ELR (cell line): ENCODE results near the gene SURF1.
A peak's percentile ranks its signal among the peaks of the same experiment; 100 is the strongest.
"Not testable (repeated sequence)": the region's sequence is repeated elsewhere in the genome, so short reads cannot be mapped to it uniquely, and the experiment has no call there.

Source experiments
- DNase-seq: peaks from one replicate; pipeline ENCODE4 v3.0.0-alpha.2; 2015; ENCODE audit warnings: low read depth

The SURF1 gene

DNA sequence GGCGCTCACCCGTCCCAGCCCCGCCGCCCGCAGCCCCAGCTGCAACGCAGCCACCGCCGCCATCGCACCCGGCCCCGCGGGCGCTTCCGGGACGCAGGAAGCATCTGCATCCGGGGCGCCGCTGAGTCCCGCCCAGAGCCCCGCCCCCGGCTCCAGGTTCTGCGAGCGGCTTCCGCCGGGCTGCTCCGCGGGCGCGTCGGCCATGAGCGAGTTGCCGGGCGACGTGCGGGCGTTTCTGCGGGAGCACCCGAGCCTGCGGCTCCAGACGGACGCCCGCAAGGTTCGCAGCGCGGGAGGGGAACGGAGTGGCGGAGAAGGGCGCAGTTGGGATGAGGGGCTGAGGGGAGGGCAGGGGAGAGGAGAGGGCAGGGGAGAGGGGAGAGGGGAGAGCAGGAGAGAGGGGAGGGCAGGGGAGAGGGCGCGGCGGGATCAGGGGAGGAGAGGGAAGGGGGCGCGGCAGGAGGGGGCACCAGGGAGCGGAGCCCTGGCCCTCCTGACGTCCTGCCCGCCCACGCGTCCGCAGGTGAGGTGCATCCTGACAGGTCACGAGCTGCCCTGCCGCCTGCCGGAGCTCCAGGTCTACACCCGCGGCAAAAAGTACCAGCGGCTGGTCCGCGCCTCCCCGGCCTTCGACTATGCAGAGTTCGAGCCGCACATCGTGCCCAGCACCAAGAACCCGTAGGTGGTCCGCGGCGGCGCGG lies at the start of gene SURF1, which contains the start of gene SURF2:
Gene SURF1 (minus strand): TSS at position 97 of the 701 bp plus-strand sequence. CDS start 34 bp downstream, at position 63.
Gene SURF2 (plus strand): TSS at position 160 of the 701 bp plus-strand sequence. CDS start 43 bp downstream, at position 203.
- DNase-seq: peak; percentile 89

DNA sequence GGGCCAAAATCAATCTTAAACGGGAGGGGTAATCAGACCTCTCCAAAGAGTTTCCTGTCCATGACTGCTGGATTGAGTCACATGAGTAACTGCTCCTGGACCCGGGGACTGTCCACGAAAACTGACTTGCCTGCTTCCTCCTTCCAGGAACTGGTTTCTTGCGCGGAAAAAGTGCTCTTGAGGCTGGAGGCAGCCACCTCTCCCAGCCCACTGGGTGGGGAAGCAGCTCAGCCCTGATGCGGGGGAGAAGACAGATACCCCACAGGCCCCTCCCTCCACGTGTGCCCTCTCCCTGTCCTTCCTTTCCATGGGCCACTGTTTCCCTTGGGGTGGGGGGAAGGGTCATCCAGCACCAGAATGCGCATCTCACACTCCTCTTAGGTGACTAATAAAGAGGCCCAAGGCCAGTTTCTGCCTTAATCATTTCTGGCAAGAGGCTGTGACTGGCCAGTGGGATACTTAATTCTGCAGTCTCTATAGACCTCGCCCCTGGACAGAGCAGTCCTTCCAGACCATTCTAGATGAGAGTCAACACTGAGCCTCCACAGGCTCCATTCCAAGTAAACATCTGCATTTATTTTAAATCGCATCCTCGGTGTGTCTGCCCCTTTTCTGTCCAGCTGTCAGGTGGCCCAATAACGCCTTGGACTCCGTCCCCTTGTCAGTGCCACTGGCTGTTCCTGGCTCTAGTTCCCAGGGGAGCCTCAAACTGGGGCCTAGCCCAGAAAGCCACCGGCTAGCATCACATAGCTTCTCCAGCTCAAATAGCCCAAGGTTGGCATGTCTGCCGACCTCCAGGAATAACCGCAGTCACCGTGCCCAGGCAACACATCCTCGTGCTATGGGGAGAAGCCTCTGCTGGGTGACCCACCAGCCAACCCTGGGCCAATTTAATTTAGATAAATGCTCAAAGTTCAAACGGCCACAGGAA lies 49.5 kb upstream of the SURF1 start:
- peak; percentile 71 for DNase-seq

- DNase-seq: no peak
Measured at GRCh38 chr9:133404454-133405002, 48.2 kb upstream of the SURF1 start.

DNA sequence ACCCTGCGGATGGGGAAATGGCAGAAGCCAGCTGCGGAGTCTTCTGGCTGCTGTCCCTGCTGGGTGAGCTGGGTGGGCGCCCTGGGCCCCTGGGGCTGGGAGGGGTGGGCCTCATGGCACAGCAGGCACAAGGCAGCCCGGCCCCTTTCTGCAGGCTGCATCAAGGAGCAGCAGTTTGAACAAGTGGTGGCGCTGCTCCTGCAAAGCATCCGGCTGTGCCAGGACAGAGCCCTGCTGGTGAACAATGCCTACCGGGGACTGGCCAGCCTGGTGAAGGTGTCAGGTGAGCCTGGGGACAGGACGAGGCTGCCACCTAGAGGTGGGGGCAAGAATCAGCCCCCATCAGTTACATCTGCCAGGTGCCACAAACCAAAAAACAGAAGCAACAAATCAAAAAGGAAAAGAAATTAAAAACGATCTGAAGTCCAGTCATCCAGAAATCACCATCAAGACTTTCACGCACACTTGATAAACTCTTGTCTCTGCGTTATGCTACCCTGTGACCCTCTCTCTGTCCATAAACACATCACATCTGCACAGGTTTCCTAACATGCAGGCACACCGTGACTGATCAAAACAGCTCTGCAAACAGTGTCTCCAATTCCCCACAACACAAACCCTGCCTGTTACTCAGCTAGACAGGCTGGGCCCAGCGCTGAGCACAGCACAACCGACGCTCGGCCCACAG lies 47.6 kb upstream of the SURF1 start:
- DNase-seq: no peak

GRCh38 chr9:133402689-133403088 lies 46.4 kb upstream of the SURF1 start:
- DNase-seq: no peak

DNA sequence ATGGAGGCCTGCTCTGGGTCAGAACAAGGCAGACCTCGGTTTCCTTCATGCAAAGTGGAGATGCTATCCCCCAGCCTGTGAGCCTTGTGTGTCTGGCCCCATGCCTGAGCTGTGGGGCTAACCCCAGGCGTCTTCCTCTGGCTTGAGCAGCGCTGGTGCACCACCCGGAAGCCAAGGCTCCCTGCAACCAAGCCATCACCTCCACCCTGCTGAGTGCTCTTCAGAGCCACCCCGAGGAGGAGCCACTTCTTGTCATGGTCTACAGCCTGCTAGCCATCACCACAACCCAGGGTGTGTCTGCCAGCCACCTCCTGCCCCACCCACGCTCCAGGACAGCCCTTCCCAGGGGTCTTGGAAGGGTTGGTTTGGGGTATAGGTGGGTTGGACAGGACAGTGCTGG lies 45.3 kb upstream of the SURF1 start:
- no peak for DNase-seq

DNA sequence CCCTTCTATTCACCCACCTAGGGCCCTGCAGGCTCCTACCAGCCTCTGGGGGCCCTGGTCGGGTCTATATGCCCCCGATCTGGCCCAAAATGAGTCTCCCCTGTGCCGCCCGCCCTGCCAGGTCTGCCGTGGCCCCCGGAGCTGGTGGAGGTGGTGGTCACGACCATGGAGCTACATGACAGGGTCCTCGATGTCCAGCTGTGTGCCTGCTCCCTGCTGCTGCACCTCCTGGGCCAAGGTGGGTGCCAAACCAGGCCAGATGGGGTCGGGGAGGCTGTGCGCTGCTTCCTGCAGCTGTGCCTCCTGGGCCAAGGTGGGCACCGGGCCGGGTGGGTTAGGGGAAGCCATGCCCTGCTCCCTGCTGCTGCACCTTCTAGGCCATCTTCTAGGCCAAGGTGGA lies 44.0 kb upstream of the SURF1 start:
- no peak for DNase-seq

DNA sequence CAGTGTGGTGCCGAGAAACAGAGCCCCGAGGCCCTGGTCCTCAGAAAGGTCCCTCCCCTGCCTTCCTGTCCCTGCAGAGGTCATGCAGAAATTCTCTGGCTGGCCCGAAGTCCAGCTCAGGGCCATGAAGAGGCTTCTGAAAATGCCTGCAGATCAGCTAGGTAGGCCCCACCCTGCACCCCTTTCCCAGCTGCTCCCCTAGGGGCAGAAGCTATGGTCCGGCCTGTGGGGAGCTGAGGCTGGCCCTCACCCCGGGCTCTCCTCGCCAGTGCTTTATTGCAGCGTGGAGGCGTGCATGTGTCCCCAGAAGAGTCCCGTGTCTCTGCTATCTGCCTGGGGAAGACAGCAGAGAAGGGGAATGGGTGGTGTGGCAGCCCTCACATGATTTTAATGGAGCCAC lies 41.6 kb upstream of the SURF1 start:
- no peak for DNase-seq

- no peak for DNase-seq
Measured at GRCh38 chr9:133397370-133397769, 41.1 kb upstream of the SURF1 start.

- peak; percentile 53 for DNase-seq
Measured at GRCh38 chr9:133396952-133397351, 40.7 kb upstream of the SURF1 start.

GRCh38 chr9:133394687-133395271 lies 38.5 kb upstream of the SURF1 start:
- no peak for DNase-seq

GRCh38 chr9:133393399-133393798 lies 37.1 kb upstream of the SURF1 start:
- no peak for DNase-seq

GRCh38 chr9:133392308-133392707 lies 36.0 kb upstream of the SURF1 start:
- not testable (repeated sequence) for DNase-seq

- not testable (repeated sequence) for DNase-seq
Measured at GRCh38 chr9:133391449-133391848, 35.2 kb upstream of the SURF1 start.

GRCh38 chr9:133390713-133391112 lies 34.4 kb upstream of the SURF1 start:
- DNase-seq: no peak

DNA sequence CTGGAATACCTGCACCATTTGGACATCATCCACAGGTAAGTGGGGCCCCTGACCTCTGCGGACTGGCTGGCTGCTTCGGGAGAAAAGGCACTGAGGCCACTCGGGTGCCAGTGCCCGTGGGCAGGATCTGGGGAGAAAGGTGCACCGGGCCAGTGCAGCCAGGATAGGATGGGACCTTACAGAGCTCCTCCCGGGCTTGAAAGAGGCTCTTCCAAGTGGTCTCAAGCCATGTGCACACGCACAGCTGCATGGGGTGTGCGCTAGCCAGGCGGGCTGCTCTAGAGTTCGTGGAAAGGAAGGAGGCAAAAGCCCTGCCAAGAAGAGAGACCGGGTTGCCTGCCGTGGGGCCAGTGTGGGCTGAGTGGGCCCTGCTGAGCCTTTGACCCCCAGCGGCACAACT lies 33.3 kb upstream of the SURF1 start:
- no peak for DNase-seq

DNA sequence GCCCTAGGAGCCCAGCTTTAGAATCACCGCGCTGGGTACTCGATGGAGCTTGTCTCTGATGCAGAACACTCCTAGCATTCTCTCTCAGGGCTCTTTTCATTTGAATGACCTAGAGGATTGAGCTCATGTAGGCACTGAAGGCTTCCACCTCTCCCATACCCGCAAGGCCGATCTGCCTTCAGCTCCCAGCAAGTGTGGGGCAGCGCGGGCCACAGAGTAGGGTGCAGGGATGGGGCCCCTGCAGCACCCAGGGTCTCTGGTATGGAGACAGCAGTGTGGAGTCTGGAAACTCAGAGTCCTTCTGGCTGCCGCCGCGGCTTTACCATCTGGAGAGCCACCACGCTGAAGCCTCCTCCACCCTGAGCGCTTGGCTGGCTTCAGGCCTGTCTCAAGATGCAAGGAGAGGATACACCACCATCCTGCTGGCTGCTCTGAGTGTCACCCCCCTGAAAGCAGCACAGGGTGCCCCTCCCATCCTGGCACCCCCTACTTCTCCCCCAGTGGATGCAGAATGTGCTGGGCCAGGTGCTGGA lies 32.8 kb upstream of the SURF1 start:
- no peak for DNase-seq

DNA sequence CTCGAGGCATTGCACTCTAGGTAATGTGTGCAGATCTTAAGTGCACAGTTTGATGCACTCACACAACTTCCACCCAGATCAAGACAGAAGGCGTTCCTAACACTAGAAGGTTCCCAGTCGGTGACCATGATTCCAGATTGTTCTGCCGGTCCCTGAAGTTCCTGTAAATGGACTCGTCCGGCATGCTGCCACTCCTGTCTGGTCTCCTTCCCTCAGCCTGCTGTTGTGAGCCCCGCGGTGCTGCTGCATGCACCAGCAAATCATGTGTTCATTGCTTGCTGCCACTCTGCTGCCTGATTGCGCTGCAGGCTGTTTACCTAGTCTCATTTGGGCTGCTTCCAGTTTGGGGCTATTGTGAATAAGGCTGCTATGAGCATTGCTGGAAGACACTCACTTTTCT lies 31.4 kb upstream of the SURF1 start:
- no peak for DNase-seq

DNA sequence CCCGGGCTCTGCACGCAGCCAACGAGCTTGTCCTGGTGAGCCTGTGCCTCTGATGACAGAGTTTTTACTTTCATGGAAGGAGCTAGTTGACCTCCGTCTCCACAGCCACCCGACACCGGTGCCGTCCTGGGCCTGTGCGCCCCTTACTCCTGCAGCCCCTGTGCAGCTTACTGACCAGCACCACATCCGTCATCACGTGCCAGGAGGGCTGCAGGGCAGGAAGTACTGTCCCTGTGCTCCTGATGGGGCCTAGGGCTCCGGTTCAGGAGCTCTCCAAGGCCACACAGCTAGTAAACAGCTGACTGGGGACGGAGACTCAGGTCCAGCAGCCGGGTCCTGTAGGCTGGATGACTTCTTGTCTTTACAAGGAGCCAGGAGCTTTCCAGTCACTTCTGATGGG lies 30.1 kb upstream of the SURF1 start:
- DNase-seq: no peak

- DNase-seq: no peak
Measured at GRCh38 chr9:133385452-133385851, 29.2 kb upstream of the SURF1 start.

DNA sequence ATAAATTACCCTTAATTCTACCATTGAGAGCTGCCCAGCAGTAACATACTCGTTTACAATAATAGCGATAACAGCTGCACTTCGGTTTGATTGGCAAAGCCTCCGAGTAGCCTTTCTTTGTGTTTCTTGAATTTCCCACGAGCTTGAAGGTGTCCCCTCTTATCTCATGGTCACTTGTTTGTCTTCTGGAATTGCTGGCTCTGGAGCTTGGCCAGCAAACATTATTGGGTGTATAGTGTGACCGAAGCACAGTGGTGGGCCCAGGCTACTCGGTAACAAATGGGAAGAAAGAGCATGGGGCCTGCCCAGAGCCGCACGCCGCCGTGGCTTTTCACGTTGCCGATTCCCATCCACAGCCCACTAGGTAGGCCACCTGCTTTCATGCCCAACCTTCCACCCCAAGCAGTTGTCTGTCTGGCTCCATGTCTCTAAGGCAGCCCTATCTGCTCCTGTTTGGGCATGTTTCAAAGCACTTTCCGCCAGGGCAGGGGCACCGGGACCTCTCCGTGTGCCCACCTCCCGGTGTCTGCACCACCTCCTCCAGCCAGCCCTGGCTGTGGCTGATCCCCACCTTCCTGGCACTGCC lies 28.5 kb upstream of the SURF1 start:
- no peak for DNase-seq
